A172 (cell line): Measurements from ENCODE around the gene TMEM187. TPM values are rescaled to one million over a fixed set of nuclear protein-coding genes. Genes with fewer than 3 reads are reported as not detected.
A peak's percentile ranks its signal among the peaks of the same experiment; 100 is the strongest.
"Not testable (repeated sequence)": the region's sequence is repeated elsewhere in the genome, so short reads cannot be mapped to it uniquely, and the experiment has no call there.

Experiments used
- DNase-seq: peaks from one replicate; pipeline ENCODE4 v3.0.0-alpha.2; 2015; ENCODE audit warnings: low spot score
- total RNA-seq: library from RNA; depleted of rRNA; stranded (reverse); fragments of >200 nt; shearing (Covaris generic); gene quantifications from 2 replicates; pipeline ENCODE4 v1.2.3, GENCODE V29; 2014

TMEM187 gene
- total RNA-seq, 1 experiment from 2014 or later, result 9.6 TPM

GRCh38 chrX:153971450-153972367 is 845 bp upstream of the TMEM187 start, which contains the start of gene HCFC1:
Gene HCFC1, minus strand, starts transcription at chrX:153971818. Its CDS starts 978 bp downstream, at chrX:153970840.
- DNase-seq, result peak; percentile 89

GRCh38 chrX:153973127-153974002 is 811 bp downstream of the TMEM187 start:
- no peak for DNase-seq

DNA sequence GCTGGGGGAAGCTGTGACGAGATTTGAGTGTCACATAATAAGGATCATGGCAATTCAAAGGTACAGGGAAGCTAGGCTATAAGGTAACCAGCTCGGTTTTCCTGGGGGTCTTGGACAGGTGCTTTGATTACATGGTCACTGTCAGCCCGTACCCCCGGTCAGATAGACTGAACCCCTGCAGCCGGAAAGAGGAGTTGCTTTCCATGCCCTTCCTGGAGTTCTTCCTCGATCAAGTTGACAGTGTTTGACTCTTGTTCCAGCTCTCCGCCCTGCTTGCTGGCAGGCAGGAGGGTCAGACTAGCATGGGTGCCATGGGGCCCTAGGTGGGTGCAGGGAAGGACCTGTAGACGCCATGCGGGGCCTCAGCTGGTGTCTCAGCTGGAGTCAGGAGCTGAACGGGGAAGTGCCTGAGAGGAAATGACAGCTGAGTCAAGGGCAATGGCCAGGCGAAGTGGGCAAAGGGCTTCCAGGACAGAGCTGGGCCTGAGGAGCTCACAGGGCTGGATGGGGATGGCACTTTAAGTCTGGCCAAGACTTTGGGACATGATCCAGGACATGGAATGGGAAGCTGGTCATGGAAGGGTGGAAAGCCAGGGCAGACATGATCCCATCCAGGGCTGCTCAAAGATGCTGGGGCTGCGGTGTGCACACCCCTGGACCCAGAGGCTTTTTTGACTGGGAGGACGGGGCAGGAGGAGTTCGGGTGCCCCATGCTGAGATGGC is 1.6 kb downstream of the TMEM187 start:
- no peak for DNase-seq

- DNase-seq, result no peak
Measured at GRCh38 chrX:153974726-153975286, 2.3 kb downstream of the TMEM187 start.

DNA sequence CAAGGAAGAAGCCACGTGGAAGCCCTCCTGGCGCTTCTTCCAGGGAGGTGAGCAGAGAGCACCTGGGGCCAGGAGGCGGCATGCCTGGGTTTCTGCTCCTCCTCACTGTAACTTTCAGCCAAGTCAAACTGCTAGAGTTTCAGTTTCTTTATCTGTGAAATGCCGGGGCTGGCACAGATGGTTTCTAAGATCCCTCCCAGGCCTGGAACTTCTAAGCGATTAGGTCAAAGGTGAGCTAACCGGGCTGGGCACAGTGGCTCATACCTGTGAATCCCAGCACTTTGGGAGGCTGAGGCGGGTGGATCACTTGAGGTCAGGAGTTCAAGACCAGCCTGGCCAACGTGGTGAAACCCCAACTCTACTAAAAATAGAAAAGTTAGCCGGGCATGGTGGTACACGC is 7.8 kb downstream of the TMEM187 start:
- DNase-seq, result not testable (repeated sequence)

GRCh38 chrX:153981231-153981630 is 8.7 kb downstream of the TMEM187 start:
- no peak for DNase-seq

- DNase-seq, result no peak
Measured at GRCh38 chrX:153981771-153982533, 9.4 kb downstream of the TMEM187 start.

DNA sequence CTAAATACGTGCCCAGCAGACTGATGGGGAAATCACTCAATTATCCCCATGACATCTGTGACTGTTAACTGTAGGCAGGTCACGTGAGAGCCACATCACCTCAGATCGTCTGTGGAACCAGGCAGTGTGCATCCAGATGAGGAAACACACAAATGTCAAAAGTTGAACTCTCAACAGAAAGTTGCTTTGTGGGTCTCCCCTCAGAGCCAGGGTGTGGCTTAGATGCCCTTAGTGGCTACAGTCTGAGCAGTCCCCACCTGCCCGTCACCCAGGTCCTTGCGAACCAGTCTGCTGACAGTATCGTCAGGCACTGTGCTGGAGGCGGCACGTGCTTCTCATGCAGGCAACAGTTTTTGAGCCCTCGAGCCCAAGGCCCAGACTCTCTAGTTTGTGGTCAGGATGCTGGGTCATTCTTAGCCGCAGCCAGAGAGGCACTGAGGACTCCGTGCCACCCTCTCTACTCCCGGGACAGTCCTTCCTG is 10.8 kb downstream of the TMEM187 start:
- no peak for DNase-seq

GRCh38 chrX:153984351-153985178 is 12.0 kb downstream of the TMEM187 start:
- DNase-seq, result no peak

GRCh38 chrX:153988493-153988892 is 15.9 kb downstream of the TMEM187 start:
- DNase-seq, result no peak

DNA sequence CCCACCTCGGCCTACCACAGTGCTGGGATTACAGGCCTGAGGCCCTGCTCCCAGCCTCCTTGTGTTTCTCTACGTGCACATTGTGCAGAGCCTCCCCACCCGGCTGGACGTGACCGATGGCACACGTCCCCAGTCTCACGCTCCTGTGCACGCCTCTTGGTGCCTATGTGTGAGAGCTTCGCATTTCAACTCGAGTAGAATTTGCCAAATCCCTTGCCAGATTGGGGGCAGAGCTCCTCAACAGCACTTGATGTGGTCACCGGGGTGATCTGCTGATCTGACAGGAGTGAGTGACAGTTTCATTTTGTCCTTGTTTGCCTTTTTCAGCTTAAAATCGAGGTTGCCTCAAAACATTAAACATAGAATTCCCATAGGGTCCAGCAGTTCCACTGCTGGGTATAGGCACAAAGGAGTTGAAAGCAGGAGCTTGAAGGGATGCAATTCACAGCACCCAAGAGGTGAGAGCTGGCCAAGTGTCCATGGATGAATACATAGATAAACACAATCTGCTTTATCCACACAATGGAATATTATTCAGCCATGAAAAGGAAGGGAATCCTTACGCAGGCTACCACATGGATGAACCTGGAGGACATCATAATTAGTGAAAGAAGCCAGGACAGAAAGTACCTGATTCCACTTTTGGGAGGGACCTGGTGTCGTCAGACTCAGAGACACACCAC is 17.6 kb downstream of the TMEM187 start:
- DNase-seq, result no peak

GRCh38 chrX:153991013-153991580 is 18.5 kb downstream of the TMEM187 start:
- no peak for DNase-seq

GRCh38 chrX:153992180-153992579 is 19.6 kb downstream of the TMEM187 start:
- DNase-seq, result no peak

DNA sequence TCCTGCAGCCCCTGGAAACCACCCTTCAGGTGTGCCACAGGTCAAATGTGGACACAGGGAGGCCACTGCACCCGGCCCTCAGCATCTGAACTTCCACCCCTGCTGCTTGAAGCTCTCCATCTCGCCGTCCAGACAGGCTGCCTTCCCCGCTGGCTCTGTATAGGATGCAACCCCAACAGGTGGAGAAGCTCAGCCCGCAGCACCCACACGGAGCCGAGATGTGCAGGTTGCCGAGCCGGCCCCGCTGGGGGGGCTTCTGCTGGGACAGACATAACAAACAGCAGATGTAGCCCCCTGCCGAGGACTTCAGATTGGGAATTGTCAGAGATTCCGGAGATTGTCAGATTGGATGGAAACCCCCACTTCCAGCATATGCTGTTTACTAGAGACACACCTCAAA is 20.5 kb downstream of the TMEM187 start:
- no peak for DNase-seq

- DNase-seq, result no peak
Measured at GRCh38 chrX:153993978-153994377, 21.4 kb downstream of the TMEM187 start.

DNA sequence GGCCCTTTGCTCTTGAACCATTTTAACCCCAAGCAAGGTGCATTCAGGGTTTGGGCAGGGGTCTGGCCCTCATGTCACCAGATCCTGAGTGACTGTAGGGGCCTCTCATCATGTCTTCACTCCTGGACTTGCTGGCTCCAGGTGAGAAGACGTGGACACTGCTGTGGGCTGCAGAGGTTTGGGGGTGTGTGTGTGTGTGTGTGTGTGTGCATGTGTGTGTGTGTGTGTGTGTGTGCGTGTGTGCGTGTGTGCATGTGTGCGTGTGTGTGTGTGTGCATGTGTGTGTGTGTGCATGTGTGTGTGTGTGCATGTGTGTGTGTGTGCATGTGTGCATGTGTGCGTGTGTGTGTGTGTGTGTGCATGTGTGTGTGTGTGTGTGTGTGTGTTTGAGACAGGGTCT is 21.8 kb downstream of the TMEM187 start:
- not testable (repeated sequence) for DNase-seq

DNA sequence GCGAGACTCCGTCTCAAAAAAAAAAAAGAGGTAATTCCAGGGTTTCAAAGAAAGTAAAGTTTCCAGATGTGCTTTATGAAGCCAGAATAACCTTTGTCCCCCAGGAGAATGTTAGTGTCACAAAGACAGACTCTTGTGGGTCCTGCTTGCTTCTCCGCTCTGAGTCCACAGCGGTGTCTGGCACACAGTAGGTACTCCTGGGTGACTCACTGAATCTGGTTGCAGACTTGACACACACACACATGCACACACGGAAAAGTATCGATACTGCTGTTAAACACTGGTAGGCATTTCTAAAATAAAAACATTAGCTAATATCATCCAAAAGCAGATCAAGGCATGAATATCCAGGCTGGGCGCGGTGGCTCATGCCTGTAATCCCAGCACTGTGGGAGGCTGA is 22.9 kb downstream of the TMEM187 start:
- DNase-seq, result no peak

- DNase-seq, result no peak
Measured at GRCh38 chrX:153999359-154000037, 26.9 kb downstream of the TMEM187 start.
